Uterus (tissue), 4 donors: ENCODE data around the gene KLB. TPM values are rescaled to one million over a fixed set of nuclear protein-coding genes. Genes with fewer than 3 reads are reported as not detected.

Experiments
- DNase-seq, 2 donors: peaks; one replicate each; pipeline ENCODE4 v3.0.0-alpha.2; 2019 to 2020
- H3K27ac ChIP-seq, 2 donors: fragments of 200-600 bp; sonication (generic); 1 replicate in 1 of 2; 2 replicates in 1 of 2; pipeline ENCODE4 v1.5.1; 2016 to 2018
- H3K27me3 ChIP-seq, 2 donors: fragments of 200-600 bp; sonication (generic); one replicate each; pipeline ENCODE4 v1.5.1; 2018 to 2019; ENCODE audit warnings: control low read depth in 1 of 2
- H3K36me3 ChIP-seq, 2 donors: fragments of 200-600 bp; sonication (generic); one replicate each; pipeline ENCODE4 v1.5.1; 2019; ENCODE audit warnings: control low read depth in 1 of 2
- H3K4me1 ChIP-seq, 2 donors: fragments of 200-600 bp; sonication (generic); one replicate each; pipeline ENCODE4 v1.5.1; 2018 to 2019; ENCODE audit warnings: control low read depth in 1 of 2
- H3K4me3 ChIP-seq, 2 donors: fragments of 200-600 bp; sonication (generic); 1 replicate in 1 of 2; 2 replicates in 1 of 2; pipeline ENCODE4 v1.5.1; 2018 to 2019; ENCODE audit warnings: mild to moderate bottlenecking in 1 of 2
- H3K9me3 ChIP-seq, 2 donors: fragments of 200-600 bp; sonication (generic); one replicate each; pipeline ENCODE4 v1.5.1; 2019; ENCODE audit warnings: control low read depth in 1 of 2
- CTCF ChIP-seq, 4 experiments: fragments of 200-600 bp in 2 of 4; fragments of 450-650 bp in 2 of 4; sonication (generic) in 2 of 4; IDR thresholded peaks; one replicate each; pipeline ENCODE4 v1.5.1; 2016 to 2019; ENCODE audit warnings: antibody characterized with exemption in 4 of 4, mild to moderate bottlenecking in 2 of 4, moderate library complexity in 1 of 4
- POLR2A ChIP-seq, 2 donors: fragments of 450-650 bp; IDR thresholded peaks; one replicate each; pipeline ENCODE4 v1.6.1; 2016; ENCODE audit warnings: antibody characterized with exemption in 2 of 2, mild to moderate bottlenecking in 1 of 2, moderate library complexity in 1 of 2
- intact Hi-C: fragments of 100-400 bp; cut with DNase I; formaldehyde crosslinking; loops from one replicate; pipeline ENCODE4 v1.15.1; 2023; ENCODE audit warnings: low total_unique reads
- total RNA-seq, 4 donors: library from RNA; depleted of rRNA in 3 of 4; stranded (reverse); fragments of >200 nt in 3 of 4; gene quantifications; one replicate each; pipeline versions ENCODE4 v1.1.0 to v1.2.4, GENCODE V29; 2014 to 2023
- donor health status: DM: yes; HTN: yes; CAD: no.

The KLB gene
- total RNA-seq, 4 donors from 2014 or later = 0.21 TPM; not detected in 3

DNA sequence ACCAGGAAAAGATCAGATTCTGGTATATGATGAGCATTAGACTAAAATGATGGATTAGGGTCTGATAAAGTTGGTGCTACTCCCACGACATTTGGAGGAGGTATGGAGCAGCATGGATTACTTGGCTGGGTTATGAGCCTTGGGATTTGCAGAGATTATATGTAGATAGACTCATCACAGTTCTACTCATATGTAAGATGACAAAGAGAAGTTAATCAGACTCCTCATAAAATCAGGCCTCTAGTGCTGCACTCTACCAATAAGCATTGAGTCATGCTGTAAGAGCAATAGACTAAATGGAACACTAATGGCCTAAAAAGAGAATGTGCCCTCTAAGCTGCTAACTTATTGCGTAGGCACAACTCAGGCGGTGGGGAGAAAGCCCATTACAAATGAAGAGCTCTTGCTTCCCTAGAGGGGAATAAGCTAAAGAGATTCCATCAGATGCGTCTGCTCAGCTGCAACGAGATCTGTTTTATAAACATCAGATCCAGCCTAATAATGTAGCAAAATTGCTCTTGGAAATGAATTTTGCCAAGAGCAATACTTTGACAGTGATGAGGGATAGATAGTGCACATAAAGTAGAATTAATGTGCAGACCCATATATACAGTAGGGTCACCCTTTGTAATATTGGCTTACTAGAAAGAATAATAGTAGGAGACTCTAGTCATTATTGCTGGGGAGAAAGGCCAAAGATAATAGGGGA is 69.6 kb downstream of the KLB start:
- H3K36me3 ChIP-seq = no peaks in the 10 kb centered on the region

GRCh38 chr4:39480251-39480650 is 73.5 kb downstream of the KLB start:
- intact Hi-C loops = no loop called here
- no peaks in the 10 kb centered on the region for H3K9me3 ChIP-seq
- no peak overlapping the region for H3K4me3 ChIP-seq
- no peaks in the 10 kb centered on the region for H3K36me3 ChIP-seq
- no peak overlapping the region for H3K27ac ChIP-seq
- no peaks in the 10 kb centered on the region for H3K27me3 ChIP-seq
- no peak for DNase-seq
- no peaks in the 10 kb centered on the region for H3K4me1 ChIP-seq
- TF ChIP-seq CTCF (IDR thresholded peaks at IDR 0.05) (no peak), POLR2A (IDR thresholded peaks at IDR 0.05) (no peak)

More for the DNA sequence above, 69.6 kb downstream of the KLB start:
- H3K27ac ChIP-seq = no peak overlapping the region
- intact Hi-C loops = no loop called here
- no peaks in the 10 kb centered on the region for H3K4me1 ChIP-seq
- H3K4me3 ChIP-seq = no peak overlapping the region
- TF ChIP-seq CTCF (IDR thresholded peaks at IDR 0.05) (no peak), POLR2A (IDR thresholded peaks at IDR 0.05) (no peak)
- no peaks in the 10 kb centered on the region for H3K9me3 ChIP-seq
- H3K27me3 ChIP-seq = no peaks in the 10 kb centered on the region
- no peak for DNase-seq

- H3K4me3 ChIP-seq = no peak overlapping the region
- TF ChIP-seq CTCF (IDR thresholded peaks at IDR 0.05) (no peak), POLR2A (IDR thresholded peaks at IDR 0.05) (no peak)
- no peak for DNase-seq
- H3K36me3 ChIP-seq = no peaks in the 10 kb centered on the region
- no peak overlapping the region for H3K27ac ChIP-seq
- H3K4me1 ChIP-seq = no peaks in the 10 kb centered on the region
- intact Hi-C loops = no loop called here
- no peaks in the 10 kb centered on the region for H3K9me3 ChIP-seq
- no peaks in the 10 kb centered on the region for H3K27me3 ChIP-seq
Measured at GRCh38 chr4:39480902-39481695, 74.4 kb downstream of the KLB start.

DNA sequence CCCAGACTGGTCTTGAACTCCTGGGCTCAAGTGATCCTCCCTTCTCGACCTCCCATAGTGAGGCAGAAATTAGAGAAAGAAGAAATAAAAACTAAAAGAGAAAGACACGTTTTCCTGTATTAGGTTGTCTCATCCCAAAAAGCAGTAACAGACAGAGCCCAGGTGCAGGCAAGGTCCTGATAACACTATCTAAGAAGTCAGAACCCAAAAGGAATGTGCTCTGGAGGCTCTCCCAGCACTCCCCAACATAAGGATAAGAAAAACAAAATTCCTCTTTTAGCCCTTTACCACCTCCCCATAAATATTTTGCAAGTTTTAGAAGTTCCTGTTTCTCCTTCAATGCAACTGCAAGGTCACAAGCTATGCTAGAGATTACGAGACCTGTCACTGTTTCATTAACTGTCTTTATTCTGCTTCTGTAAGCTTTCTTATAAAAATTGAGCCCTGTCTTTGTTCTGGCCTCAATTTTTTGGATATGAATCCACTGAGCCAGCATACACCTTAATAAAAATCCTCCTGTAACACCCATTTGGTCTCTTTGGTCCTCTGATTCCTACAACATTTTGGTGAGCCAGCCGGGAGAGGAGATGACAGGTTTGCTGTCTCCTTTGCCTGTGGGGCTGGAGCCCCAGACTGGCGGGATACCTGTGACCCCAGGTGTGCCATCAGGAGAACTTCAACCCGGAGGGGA is 78.0 kb downstream of the KLB start:
- no peak for TF ChIP-seq POLR2A (IDR thresholded peaks at IDR 0.05)
- TF ChIP-seq CTCF (IDR thresholded peaks at IDR 0.05) = no peak
- Histone ChIP-seq H3K9me3 (no peaks in the 10 kb centered on the region), H3K4me3 (no peak overlapping the region), H3K36me3 (no peaks in the 10 kb centered on the region), H3K27me3 (no peaks in the 10 kb centered on the region), H3K4me1 (no peaks in the 10 kb centered on the region), H3K27ac (no peak overlapping the region)
- no peak for DNase-seq
- intact Hi-C loops = no loop called here
